ENCODE data around the gene EML3. TPM values are rescaled to one million over a fixed set of nuclear protein-coding genes. Genes with fewer than 3 reads are reported as not detected.
"Not testable (repeated sequence)": the region's sequence is repeated elsewhere in the genome, so short reads cannot be mapped to it uniquely, and the experiment has no call there.

The EML3 gene
- total RNA-seq, 1 donor from 2014 or later: 64.9 TPM

DNA sequence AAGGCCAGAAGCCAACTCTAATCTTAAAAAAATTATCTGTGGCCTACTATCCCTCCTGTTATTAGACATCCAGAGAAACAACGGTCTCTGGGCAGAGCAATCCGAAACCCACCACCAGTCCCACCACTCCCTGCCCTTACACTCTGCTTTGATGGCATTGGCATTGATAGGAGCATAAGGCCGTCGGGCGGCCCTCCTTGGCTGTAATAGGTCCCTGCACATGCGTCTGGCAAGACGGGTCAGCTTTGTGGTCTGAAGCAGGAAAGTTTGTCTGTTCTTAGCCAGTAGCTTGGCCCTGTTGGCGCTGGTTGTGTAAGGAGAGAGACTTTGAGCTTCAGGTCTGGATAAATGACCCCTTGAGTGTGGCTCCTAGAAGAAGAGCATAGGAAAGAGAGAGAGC, 17.5 kb downstream of the EML3 start:
- no peak for ATAC-seq

DNA sequence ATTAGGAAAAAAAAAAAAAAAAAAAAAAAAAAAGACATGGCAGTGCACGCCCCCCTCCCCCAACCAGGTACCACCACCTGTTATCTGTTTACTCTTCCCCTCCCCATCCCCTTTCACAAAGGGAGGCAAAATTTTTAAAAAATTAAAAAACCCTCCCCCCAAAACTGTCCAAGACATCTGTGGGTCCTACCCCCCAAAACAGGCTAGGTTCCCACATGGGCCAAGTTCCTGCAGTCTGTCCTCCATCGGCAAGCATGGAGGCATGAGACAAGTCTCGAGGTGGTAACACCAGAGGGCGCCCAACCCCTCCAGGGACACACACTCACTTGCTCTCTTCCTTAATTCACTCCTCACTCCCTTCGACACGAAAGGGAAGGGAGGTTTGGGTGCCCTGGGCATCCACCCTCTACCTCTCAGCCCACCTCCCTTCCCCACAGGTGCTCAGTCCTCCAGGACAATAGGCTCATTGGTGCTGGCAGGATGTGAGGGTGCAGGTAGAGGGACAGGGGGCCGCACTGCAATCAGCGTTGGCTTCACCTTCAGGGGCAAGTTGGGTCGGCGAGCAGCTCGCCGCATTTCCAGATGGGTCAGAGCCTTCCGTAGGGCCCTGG, 19.0 kb downstream of the EML3 start:
- ATAC-seq: peak; percentile 35

DNA sequence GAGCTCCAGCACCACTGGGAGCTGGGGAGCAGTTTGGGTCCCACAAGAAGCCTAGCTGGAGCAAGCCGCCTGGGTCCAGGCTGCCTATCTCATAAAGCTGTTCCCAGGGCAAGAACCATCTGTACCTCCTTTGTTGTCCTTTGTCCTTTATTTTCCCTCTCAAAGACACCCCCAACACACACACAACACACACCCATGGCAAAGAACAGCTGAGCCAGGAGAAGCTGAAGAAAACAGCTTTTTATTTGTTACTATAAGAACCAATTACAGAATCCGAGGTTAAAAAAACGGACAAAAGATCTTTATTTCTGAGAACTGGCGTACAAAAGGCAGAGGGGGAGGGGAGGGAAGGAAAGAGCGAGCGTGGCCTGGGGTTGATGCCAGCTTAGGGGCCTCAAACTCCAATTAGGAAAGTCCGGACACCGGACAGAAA, 19.6 kb downstream of the EML3 start:
- ATAC-seq: no peak

DNA sequence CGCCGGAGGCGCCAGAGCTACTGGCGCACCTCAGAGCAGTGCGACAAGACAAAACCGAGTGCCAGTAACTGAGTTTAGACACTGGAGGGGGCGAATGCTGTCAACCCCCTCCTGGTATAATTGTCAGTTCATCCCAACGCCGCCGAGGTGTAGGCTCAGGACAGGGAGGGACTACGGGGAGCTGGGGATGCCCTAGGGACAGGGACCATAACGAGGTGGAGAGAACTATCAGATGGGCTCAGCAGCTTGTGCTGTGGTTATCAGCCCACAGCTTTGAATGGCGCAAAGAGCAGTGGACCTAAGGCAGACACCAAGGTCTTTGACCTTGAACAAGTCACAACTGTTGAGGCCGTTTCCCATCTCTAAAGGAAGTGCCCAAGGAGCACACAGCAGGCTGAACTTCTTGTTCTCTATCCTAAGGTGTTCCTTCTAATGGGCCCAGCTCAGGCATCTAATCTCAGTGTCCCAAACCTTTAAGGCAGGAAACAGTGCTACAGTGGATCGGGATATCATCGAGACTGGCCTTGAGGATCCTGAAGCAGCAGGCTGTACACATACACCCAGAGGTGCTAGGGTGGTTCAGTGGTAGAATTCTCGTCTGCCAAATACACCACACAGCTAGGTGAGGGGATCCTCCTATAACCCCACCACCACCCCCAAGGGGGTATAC, 20.3 kb downstream of the EML3 start:
- no peak for ATAC-seq

DNA sequence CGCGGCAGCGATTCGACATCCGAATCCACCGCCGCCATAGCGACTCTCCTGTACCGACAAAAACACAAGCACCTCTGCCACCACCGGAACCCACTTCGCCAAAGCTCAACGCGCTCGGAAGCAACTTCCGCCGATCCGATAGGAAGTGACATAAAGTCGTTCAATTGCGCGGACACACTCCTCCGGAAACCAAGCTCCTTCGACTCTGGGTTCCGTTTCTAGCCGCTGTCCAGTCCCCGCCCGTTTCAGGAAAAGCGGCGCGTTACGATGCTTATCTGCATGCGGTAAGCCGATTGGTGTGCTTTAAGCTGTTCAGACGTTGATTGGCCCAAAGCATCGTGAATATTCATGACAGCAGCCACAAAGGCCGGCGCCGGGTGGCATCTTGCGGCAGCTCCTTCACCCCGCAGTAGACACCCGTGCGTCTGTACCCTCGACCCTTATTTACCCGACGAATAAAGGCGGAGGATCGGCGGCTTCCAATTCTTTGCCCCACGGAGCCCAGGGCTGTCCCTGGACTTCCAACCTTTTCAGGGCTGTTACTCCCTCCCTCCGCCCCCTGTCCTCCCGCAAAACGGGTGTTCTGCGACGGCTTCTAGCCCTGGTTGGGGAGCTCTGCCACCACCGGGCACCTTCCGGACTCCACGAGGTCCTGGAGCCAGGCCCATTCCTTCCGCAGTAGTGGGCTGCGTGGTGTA, 21.0 kb downstream of the EML3 start, which contains the start of gene TUT1:
TUT1 (minus strand) TSS at position 76 of the 698 bp plus-strand sequence; CDS start at position 38, 38 bp downstream.
- peak; percentile 93 for ATAC-seq

DNA sequence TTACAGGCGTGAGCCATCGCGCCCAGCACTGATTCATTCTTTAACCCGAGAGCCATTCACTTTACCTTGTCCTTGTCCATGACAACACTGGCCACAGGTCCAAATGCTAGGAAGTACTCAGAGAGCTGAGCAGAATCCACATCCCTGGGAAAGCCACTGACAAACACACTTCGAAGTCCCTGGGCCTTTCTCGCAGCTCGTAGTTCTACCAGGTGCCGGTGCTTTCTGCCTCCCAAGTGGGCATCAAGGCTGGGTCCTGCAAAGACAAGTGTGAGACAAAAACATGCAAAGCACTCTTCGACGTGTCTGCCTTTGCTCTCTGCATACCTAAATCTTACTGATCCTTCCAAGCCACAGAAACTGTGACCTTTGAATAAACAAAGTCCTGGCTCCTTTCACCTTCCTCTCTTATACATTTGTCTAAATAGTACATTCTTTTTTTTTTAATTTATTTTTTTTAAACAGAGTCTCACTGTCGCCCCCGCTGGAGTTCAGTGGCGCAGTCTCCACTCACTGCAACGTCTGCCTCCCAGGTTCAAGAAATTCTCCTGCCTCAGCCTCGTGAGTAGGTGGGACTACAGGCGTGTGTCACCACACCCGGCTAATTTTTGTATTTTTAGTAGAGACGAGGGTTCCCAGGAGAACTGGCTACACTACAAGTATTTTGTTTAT, 23.5 kb downstream of the EML3 start:
- ATAC-seq: no peak

DNA sequence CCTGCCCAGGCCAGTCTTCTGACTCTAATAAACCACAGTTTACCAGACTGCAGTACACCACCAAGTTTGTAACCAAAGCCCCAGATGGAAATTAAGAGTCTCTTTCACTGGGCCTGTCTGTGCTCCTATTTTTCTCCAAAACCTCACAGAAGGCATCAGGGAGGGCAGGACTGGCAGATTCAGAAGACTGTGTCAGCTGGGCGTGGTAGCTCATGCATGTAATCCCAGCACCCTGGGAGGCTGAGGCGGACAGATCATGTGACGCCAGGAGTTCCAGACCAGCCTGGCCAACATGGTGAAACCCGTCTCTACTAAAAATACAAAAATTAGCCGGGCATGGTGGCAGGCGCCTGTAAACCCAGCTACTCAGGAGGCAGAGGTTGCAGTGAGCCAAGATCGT, 27.2 kb downstream of the EML3 start:
- peak; percentile 21 for ATAC-seq

DNA sequence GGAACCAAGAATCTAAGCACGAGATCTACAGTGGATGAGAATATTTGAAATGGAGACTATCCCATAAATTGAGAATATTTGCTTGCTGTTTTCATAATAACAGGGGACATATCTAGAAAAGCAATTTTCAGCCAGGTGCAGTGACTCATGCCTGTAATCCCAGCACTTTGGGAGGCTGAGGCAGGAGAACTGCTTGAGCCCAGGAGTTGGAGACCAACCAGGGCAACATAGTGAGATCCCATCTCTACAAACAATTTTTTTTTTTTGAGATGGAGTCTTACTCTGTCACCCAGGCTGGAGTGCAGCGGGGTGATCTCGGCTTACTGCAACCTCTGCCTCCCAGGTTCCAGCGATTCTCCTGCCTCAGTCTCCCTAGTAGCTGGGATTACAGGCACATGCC, 30.8 kb downstream of the EML3 start:
- ATAC-seq: not testable (repeated sequence)

DNA sequence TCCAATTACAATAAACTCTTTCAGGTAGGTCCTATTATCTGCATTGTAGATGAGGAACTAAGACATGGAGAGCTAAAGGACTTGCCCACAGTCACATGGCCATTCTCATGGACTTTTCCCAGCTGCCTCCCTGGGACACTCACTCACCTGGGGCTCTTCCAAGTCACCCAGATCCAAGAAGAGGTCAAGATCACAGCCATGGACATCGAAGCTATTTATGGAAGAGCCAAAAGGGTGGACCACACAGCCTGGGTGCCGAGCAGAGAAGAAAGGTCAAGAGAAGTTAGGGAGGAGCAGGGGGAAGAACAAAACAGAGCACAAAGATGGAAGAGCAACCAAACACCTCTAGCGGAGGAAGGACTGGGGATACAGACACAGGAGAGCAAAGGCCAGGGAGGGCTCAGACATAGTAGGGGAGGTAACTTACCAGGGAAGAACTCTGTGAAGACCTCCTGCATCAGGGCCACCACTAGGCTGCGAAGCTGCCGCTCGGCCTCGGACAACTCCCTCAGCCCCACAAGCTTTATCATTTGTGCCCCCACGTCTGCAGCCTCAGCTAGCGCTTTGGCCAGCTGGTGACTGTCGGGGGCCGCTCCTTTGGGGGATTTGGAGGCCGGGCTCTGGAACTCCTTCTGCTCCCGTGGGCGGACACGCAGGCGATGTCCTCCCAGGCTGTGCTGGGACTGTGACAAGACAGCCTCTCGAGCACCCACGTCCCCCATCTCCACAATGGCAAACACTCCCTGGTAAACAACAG, 31.4 kb downstream of the EML3 start:
- no peak for ATAC-seq

DNA sequence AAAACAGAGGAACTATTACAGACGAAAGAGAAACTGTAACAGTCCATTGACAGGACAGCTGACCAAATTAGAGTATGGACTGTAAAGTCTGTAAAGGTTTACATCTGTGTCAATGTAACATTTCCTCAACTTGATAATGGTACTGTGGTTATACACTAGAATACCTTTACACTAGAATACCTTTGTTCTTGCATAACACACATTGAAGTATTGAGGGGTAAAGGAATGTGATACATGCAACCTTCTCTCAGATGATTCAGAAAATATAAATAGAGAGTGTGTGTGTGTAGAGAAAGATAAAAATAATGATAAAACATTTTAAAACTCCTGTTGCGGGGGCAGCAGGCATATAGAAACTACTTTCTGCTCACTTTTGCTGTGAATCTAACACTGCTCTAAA, 33.3 kb downstream of the EML3 start:
- ATAC-seq: no peak

DNA sequence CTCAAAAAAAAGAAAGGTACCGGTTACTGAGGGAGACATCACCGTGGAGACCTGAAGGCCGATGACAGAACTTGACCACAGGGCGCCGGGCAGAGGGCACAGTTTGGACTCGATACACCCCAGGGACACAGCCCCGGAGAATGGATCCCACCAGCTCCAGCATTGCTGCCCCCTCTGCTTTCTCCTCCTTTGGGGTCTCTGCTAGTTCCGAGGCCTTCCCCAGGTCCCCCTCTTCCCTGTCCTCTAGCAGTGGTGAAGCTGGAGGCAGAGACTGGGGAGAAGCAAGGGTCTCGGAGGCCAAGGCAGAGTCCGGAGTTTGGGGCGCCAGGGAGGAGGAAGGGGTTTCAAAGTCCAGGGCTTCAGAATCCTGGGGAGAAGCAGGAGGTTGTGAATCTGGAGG, 34.0 kb downstream of the EML3 start:
- ATAC-seq: no peak

DNA sequence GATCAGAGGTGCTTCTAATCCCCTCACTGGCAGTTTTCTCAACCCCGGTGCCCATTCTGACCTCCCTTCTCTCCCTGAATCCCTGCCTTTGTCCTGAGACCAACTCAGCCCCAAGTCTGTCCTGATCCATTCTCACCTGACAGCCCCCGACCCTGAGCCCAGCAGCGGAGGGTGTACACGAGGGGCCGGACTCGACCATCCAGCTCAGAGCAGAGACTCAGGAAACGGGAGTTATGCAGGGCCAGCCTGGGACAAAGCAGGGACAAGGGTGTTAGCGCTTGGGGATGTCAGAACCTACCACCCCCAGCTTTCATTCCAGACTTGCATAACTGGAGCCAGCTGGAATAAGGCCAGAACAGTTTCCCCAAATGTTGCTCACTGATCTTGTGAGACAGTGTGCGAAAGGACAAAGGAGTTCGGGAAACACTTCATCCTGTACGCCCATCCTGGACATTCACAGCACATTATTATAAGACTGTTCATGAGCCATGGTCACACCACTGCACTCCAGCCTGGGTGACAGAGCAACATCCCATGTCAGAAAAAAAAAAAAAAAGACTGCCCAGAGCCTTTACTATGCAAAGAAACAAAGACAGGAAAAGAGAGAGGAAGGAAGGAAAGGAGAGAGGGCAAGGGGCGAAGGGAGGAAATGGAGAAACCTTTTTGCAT, 35.4 kb downstream of the EML3 start:
- no peak for ATAC-seq

DNA sequence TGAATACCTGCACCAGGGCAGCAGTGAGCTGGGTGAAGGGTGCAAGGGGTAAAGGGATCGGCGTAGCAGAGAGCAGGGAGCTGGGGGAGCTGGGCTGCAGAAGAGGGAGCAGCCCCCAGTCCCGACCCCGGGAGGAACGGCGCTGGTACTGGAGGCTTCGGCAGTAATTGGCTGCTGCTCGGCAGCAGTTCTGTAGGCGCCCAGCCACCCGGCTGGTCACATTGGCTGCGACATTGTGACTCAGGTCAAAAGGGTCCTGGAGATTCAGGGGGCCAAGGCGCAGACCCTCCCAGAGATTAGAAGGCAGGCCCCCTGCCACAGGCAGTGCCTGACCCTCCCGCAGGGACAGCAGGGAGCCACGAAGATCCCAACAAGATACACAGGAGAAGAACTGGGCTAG, 36.7 kb downstream of the EML3 start:
- no peak for ATAC-seq

DNA sequence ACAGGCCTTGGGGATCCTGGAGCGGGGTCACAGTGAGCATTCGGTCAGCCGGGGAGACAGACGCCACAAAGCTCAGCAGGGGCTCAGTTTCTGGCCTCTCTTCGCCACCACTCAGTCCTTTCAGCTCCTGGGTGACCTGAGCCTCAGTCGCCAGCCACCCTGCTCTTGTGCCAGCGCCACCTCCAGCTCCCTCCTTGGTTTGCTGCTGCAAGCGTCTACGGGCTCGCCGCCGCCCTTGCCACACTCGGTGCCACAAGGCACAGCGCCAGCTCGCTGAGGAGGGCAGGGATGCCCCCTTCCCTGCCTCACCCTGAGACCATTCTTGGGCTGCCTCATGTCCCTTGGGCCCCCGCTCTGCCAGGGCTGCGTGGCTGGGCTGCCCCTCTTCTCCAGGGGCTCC, 37.4 kb downstream of the EML3 start:
- no peak for ATAC-seq

DNA sequence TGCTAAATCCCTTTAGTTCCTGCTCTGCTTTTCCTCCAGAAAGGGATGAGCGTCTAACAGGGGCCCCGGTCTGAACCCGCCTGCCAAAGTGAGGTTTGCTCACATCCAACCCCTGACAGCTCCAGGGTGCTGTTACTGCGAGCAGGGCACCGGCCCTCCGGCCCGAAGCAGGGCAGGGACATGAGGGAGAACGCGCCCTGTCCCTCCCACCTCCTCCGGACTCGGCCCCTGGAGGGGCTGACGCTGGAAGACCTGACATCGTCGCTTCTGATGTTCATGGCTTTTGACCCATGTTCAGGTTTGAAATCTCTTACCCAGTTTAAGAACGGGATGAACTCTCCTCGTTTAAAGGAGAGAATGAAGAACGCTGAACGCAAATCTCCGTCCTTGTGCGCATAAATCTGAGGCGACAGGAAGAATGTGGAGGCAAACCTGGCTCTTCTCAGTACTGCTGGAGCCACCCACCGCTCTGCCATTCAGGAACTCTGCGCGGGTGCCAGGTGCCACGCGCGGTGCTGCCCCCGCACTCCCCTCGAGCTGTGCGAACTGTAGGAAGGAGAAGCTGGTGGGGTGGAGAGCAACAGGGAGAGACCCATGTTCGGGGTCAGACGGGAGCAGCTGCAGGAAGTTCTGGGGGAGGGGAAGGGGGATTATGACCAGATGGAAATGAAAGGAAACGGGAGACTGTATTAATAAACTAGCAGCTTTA, 38.1 kb downstream of the EML3 start:
- ATAC-seq: peak; percentile 17

DNA sequence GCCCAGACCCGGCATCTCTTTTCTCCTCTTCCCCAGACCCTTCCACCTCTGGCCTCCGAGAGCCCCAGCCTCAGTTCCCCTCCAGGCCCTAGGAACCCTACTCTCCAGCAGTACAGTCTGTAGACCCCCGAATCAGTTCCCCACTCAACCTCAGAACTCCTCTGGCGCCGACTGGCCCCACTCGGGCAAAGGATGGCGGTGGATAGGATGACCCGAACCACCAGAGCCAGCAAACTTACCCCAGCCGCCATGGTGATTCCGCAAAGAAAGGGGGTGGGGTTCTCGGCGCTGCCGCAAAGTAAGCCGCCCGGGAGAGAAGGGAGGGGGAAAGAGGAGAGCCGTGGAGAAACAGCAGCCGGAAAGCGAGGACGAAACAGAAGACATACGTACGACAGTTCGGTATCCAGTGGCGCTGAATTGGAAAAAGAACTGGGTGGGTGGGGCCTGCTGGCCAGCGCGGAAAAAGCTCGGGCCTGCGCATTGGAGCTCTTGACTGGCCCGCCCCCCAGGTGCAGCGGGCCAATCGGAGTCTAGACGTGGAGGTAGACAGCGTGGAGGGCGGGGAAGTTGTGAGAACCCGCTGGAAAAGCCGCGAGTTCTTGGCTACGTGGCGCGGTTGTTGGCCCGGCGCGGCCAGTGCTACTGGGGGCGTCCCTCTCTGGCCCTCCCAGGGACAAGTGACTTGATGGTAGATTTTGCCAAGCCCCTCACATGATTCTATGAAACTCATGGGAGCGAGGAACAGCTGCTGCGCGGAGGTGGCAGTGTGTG, 38.8 kb downstream of the EML3 start, which contains the start of gene EEF1G:
EEF1G (minus strand) TSS at position 300 of the 771 bp plus-strand sequence; CDS start at position 251, 49 bp downstream.
- peak; percentile 96 for ATAC-seq

DNA sequence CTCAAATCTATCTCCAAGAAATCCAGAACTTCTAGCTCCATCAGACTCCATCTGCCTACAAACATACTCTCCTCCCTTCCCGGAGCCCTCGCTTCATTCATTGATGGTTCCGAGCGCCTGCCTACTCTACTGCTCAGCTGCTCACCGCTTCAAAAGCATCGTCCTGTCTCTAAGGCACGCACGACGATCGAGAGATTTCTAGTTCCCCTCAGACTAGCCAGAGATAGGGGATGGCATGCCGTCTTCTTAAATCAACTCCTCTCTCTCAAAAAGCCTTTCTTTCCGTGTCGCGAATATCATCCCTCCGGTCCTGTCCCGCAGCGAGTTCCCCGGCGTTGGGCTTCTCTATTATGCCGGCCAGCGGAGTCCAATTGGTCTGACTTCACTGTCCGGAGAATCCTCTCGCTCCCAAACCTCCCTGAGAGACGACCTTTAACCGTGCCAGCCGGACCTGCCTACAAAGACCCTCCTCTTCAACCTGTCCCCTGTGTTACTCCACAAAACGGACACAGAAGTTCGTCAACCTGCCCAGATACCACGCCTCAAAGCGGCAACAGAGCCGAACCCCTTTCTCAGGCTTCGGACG, 39.5 kb downstream of the EML3 start:
- ATAC-seq: no peak

DNA sequence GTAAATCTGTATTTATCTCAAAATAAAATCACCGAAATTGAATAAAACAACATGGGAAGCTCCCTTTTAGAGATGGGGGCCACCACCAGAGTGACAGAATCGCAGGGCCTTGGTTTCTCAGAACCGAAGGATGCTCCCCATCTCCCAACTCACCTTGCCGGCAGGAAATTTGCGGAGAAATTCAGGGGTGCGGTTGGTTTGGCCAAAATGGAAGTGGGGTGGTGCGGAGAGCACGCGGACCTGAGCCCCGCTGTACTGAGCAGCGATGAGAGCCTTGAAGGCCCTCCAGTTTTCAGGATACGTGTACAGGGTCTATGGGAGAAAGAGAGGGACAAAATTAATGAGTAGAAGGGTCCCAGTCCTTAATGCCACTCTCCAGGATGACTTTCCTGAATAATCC, 40.1 kb downstream of the EML3 start:
- ATAC-seq: no peak

DNA sequence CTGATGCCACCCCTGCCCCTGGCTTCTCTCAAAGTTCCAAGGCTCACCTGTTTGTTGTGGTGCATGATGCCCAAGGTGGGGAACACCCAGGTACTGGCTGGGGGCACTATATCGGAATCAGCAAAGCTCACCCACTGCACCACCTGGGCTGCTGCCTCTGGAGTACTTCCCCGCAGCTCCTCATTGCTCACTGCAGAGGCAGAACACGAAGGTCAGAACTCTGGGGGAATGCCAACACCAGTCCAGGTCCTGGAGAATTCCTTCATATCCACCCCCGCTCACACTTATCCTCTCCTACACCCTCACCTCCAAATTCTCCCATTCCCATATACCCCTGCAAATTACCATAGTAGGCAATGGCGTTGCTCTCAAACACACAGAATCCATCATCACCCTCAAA, 41.1 kb downstream of the EML3 start:
- ATAC-seq: not testable (repeated sequence)

DNA sequence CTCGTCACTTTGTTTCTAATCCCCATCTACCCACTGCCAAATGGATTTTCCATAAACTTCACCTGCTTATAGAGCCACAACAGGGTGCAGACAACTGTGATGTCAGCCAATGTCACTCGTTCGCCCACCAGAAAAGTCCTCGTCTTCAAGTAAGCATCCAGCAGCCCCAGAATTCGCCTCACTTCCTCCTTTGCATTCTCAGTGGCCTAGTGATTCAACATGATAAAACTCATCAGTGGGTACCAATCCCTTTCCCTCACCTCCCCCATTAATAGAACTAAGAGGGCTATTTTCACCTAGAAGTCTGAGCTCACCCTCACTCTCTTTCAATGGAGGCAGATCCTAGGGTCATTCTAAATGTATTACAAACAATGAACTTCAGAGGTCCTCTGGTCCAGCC, 41.7 kb downstream of the EML3 start:
- ATAC-seq: not testable (repeated sequence)

Measured in esophagus mucosa (tissue), 1 donor.